Activated naive CD4-positive, alpha-beta T cell (primary cell): ENCODE data around the gene GBP1.
A peak's percentile ranks its signal among the peaks of the same experiment; 100 is the strongest.
"Not testable (repeated sequence)": the region's sequence is repeated elsewhere in the genome, so short reads cannot be mapped to it uniquely, and the experiment has no call there.

Source experiments
- DNase-seq, 4 experiments: peaks; one replicate each; lab custom pipeline; 2025; lab: John Stamatoyannopoulos, UW

GBP1 gene, protein sequence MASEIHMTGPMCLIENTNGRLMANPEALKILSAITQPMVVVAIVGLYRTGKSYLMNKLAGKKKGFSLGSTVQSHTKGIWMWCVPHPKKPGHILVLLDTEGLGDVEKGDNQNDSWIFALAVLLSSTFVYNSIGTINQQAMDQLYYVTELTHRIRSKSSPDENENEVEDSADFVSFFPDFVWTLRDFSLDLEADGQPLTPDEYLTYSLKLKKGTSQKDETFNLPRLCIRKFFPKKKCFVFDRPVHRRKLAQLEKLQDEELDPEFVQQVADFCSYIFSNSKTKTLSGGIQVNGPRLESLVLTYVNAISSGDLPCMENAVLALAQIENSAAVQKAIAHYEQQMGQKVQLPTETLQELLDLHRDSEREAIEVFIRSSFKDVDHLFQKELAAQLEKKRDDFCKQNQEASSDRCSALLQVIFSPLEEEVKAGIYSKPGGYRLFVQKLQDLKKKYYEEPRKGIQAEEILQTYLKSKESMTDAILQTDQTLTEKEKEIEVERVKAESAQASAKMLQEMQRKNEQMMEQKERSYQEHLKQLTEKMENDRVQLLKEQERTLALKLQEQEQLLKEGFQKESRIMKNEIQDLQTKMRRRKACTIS

GRCh38 chr1:89065079-89065868 is at the start of gene GBP1:
GBP1 (minus strand) TSS chr1:89065208; CDS start chr1:89063234, 1,974 bp downstream.
- no peak for DNase-seq

DNA sequence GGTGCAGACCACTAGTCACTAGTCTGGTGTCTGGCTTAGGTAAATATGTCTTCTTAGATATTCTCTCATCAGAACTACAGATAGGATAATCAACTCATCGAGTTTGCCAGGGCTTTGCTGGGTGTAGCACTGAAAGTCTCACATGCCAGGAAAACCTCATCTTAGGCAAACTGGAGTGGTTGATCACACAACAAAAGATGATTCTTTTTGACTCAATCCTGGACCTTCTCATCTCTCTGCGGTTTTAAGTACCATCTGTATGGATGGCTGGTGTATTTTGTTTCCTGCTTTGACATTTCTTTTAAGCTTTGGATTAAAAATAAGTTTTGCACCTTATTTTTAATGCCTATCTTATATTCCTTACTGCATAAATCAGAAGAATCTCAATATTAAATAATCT is 49.7 kb upstream of the GBP1 start:
- DNase-seq, result no peak

DNA sequence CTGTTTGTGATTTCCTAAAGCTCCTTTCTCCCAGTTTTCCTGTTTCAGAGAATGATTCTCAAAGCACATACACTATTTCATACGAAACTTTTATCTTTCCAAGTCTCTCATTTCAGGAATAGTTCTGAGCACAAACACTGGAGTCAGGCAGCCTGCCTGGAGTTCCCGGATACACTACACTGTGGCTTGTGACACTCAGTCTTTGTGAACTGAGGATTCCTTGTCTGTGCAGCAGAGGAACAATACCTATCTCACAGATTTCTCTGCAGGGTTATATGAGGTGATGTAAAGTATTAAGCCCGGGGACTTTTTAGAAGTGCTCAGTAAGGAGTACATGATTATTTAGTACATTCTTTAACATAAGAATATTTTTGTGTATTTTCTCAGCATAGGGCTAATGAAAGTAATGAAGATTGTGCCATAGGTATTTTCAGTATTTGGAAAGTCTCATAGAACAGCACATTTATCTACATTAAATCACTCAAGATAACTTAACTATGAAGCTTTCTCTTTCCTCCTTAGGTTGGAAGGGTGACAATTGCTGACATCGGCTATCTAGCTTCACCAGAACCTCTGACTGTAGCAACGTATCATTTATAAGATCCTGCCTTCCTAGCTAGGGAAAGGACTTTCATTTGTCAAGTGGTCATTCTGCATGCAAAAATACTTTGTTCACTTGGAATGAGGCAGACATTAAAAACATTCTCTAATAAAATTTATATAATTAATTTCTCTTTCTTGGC is 48.0 kb upstream of the GBP1 start:
- DNase-seq, result no peak

- no peak for DNase-seq
Observed at GRCh38 chr1:89104687-89105086, 39.7 kb upstream of the GBP1 start.

DNA sequence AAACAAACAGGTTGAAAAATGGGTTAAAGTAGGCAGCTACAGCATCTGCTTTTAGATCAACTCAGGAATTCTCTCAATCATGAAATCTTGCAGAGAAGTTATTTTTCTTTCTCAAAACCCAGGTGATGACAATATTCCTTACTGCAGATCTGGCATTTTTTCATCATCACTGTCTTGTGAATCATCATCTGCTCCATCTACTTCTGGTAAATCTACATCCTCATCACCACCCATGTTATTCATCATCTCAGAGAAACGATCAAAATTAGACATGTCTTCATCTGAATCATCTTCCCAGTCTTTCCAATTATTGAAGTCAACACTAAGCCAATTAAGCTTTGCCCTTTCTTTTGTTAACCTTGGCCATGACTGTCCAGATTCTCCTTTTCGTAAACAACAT is 39.1 kb upstream of the GBP1 start:
- DNase-seq, result no peak

GRCh38 chr1:89102021-89102420 is 37.0 kb upstream of the GBP1 start:
- no peak for DNase-seq

DNA sequence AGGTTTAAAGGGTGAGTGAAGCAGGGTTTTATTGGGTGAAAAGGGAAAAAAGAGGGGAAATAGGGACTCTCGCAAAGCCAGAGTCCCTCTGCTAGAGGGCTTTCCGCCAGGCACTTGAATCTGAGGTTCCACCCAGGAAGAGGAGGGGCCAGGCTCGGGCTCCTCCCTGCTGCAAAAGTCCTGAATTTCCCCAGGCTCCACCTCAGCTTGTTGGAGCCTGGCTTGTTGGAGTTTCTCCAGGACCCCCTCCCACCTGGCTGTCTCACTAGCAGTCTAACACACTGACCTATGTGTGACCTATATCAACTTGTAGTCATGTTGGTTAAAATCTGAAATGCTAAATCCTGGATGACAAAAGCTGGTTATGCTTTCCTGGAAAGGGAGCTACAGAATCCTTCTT is 35.4 kb upstream of the GBP1 start:
- DNase-seq, result no peak

GRCh38 chr1:89098857-89099256 is 33.8 kb upstream of the GBP1 start:
- no peak for DNase-seq

- DNase-seq, result no peak
Observed at GRCh38 chr1:89095737-89096136, 30.7 kb upstream of the GBP1 start.

DNA sequence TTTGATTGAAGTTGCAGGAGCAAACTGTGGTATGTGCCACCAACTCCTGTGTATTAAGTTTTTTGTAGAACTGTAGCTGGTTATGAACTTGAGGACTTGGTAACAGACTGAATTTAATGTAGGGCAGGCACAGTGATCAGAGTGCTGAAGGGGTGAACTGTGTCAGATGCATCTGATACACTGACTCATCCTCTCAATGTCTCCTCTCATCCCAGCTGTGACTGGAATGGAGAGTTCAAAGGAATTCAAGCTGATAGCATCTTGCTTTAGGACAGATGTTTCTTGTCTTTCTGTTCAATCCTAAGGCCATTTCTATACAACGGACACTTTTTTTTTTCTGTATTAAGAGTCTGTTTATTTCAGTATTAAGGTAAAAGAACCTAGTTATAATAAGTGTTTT is 25.0 kb upstream of the GBP1 start:
- no peak for DNase-seq

DNA sequence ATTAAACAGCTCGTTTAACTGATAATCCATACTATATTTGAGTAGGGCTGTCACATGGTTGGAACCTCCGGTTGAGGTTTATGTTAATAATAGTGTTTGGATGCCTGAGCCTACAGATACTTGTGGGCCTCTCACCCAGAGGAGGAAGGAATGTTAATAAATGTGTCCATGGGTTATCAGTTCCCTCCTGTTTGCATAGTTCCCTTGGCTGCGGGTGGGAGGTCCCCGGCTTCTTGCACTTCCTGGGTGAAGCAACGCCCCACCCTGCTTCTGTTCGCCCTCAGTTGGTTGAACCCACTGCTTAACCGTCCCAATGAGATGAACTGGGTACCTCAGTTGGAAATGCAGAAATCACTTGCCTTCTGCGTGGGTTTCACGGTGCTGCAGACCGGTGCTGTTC is 23.6 kb upstream of the GBP1 start:
- DNase-seq, result no peak

GRCh38 chr1:89087241-89087640 is 22.2 kb upstream of the GBP1 start:
- DNase-seq, result no peak

- peak in 1 of 4 experiments; percentile 12 for DNase-seq
Observed at GRCh38 chr1:89085781-89086180, 20.8 kb upstream of the GBP1 start.

- no peak for DNase-seq
Observed at GRCh38 chr1:89081005-89081404, 16.0 kb upstream of the GBP1 start.

DNA sequence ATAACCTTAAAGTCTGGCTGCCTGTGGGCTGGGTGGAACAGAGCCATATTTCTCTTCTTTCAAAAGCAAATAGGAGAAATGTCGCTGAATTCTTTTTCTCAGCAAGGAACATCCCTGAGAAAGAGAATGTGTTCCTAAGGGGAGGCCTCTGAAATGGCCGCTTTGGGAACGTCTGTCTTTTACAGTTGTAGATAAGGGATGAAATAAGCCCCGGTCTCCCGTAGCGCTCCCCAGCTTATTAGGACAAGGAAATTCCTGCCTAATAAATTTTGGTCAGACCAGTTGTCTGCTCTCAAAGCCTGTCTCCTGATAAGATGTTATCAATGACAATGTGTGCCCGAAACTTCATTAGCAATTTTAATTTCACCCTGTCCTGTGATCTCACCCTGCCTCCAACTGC is 15.1 kb upstream of the GBP1 start:
- DNase-seq, result not testable (repeated sequence)

GRCh38 chr1:89072466-89073065 is 7.6 kb upstream of the GBP1 start:
- DNase-seq, result not testable (repeated sequence)

DNA sequence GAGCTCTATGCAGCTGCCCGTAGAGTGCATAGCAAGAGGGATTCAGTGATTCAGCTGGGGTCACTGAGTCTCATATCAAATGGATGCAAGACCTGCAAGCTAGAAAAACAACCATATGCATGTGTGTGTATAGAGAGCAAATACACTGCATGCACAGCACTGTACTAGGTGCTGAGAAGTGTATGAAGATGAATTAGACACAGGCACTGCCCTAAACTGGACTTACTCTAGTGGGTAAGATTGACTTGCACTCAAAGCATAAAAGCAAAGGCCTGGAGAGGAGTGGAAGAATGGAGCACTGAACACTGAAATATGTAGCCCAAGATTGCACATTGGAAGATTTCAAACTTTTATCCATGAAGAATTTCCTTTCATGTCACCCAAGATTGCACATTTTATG is 5.5 kb upstream of the GBP1 start:
- no peak for DNase-seq

- DNase-seq, result no peak
Observed at GRCh38 chr1:89069951-89070350, 4.9 kb upstream of the GBP1 start.

- no peak for DNase-seq
Observed at GRCh38 chr1:89068291-89068690, 3.3 kb upstream of the GBP1 start.

DNA sequence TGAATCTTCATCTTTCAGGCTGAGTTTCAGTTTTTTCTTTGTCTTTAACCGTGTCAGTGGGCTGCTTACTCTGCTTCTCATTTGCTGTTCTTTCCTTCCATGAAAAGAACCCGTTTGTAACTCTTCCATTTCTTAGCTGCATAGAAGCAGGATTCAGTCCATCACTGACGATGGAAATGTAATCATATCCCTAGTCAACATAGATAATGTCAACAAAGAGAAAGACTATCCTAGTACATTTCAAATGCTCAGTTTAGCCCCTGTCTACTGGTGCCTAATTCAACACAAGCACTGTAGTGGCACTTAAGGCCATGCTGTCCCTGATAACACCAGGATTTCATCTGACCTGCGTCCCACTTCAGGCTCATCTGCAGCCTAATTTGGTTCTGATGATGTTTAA is 376 bp downstream of the GBP1 start:
- DNase-seq, result no peak

DNA sequence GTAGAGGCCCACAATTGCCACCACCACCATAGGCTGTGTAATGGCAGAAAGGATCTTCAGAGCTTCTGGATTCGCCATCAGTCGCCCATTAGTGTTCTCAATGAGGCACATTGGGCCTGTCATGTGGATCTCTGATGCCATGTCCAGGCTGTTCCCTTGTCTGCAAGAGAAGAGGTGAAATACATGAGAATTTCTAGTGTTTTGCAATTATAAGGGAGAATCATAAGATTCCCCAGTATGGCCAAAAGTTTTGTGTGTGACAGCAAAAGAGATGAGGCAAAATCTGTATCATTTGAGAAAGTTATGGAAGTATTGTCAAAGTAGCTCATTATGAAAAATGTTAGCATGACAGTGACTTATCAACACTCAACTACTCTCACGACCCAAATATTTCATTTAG is 1.9 kb downstream of the GBP1 start:
- no peak for DNase-seq

DNA sequence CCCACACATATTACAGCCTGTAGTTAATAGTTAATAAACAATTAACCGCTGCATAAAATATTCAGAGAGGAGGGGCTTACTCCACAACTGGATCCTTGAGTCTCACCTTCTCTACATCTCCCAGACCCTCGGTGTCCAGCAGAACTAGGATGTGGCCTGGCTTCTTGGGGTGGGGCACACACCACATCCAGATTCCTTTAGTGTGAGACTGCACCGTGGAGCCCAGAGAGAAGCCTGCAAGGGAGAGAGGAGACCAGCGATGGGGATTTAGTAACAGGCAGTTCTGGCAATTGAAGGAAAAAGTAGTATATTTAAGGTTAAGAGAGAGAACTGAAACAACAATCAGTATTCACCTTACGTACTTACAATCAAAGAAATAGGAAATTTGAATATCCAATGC is 4.9 kb downstream of the GBP1 start:
- no peak for DNase-seq
